Calu3 (cell line): Measurements from ENCODE around the gene TECPR2. TPM values are rescaled to one million over a fixed set of nuclear protein-coding genes. Genes with fewer than 3 reads are reported as not detected.

Source experiments
- BruUV-seq: library from RNA; stranded (reverse); fragments of 400-500 nt; replicated peaks from 2 replicates; lab custom pipeline; 2021; lab: Mats Ljungman, UMichigan
- CTCF ChIA-PET: fragments of 300-600 bp; sonication (Branson Sonifier 250); formaldehyde crosslinking; loops from one replicate; lab custom pipeline; 2022; ENCODE audit warnings: antibody characterized with exemption; lab: Charles Lee
- DNase-seq: peaks from one replicate; pipeline ENCODE4 v3.0.0; 2022
- H3K27ac Mint-ChIP-seq: one replicate; pipeline ENCODE4 v1.8.0; 2022; ENCODE audit warnings: mixed read lengths; ENCODE audit not compliant: unreplicated experiment
- H3K27me3 Mint-ChIP-seq: one replicate; pipeline ENCODE4 v1.8.0; 2022; ENCODE audit warnings: mixed read lengths; ENCODE audit not compliant: unreplicated experiment
- H3K36me3 Mint-ChIP-seq: one replicate; pipeline ENCODE4 v1.8.0; 2022; ENCODE audit warnings: mild to moderate bottlenecking, moderate library complexity, mixed read lengths; ENCODE audit not compliant: insufficient read depth, unreplicated experiment
- H3K4me1 Mint-ChIP-seq: one replicate; pipeline ENCODE4 v1.8.0; 2022; ENCODE audit warnings: mild to moderate bottlenecking, low read depth, mixed read lengths; ENCODE audit not compliant: unreplicated experiment
- H3K4me3 Mint-ChIP-seq: one replicate; pipeline ENCODE4 v1.8.0; 2022; ENCODE audit warnings: mild to moderate bottlenecking, low read depth, moderate library complexity, mixed read lengths; ENCODE audit not compliant: unreplicated experiment
- H3K9me3 Mint-ChIP-seq: one replicate; pipeline ENCODE4 v1.8.0; 2022; ENCODE audit warnings: low read depth, mixed read lengths; ENCODE audit not compliant: unreplicated experiment
- CTCF ChIP-seq: fragments of 200-600 bp; IDR thresholded peaks from one replicate; pipeline ENCODE4 v1.8.0; 2022; ENCODE audit warnings: antibody characterized with exemption; ENCODE audit not compliant: unreplicated experiment
- intact Hi-C: fragments of 100-400 bp; cut with micrococcal nuclease; formaldehyde crosslinking; loops from one replicate; pipeline ENCODE4 v1.10.0; 2022; ENCODE audit not compliant: unreplicated experiment
- total RNA-seq: library from RNA; stranded (reverse); gene quantifications from 2 replicates; pipeline ENCODE4 v1.2.3, GENCODE V29; 2022

Gene TECPR2
- total RNA-seq, 1 experiment from 2014 or later, result 21.7 TPM

DNA sequence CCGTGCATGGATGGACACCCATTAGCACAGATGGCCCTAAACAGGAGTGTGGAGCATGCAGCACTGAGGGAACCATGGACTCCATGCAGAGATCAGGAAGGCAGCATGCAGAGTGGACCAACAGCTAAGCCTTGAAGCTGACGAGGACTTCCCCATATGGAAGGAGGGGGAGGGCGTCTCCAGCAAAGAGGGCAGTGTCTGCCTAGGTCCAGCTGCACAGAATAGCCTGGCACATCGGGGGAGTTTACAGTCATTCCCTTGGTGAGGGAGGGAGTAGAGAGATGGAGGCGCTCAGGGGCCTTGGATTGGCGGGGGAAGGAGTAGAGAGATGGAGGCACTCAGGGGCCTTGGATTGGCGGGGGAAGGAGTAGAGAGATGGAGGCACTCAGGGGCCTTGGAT lies 82.3 kb downstream of the TECPR2 start:
- no peak for TF ChIP-seq CTCF
- no peaks in the 10 kb centered on the region for H3K9me3 Mint-ChIP-seq
- BruUV-seq, result no TSS peak
- H3K36me3 Mint-ChIP-seq, result no peaks in the 10 kb centered on the region
- intact Hi-C loops, result no loop called here
- H3K4me1 Mint-ChIP-seq, result no peaks in the 10 kb centered on the region
- no peaks in the 10 kb centered on the region for H3K27me3 Mint-ChIP-seq
- no peak for DNase-seq
- H3K27ac Mint-ChIP-seq, result no peak overlapping the region
- H3K4me3 Mint-ChIP-seq, result no peak overlapping the region
- CTCF ChIA-PET, result no interaction called here

DNA sequence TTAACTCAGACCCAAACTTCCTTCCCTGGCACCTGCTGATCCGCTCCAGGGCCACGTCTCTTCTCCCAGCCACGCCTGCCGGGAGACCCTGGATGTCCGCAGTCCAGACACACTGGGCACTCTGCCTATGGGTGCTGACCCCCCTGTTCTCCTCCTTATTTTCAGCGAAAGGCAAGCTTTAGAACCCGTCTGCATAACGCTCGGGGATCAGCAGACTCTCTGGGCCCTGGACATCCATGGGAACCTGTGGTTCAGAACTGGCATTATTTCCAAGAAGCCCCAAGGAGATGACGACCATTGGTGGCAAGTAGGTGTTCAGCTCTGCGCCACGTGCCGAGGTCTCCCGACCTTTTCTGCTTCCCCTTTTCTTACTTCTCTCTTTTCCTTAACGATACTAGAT lies 82.9 kb downstream of the TECPR2 start:
- Mint-ChIP-seq H3K36me3 (peaks cover 3% of the 10 kb centered on the region), H3K4me1 (no peaks in the 10 kb centered on the region), H3K27me3 (no peaks in the 10 kb centered on the region), H3K9me3 (no peaks in the 10 kb centered on the region), H3K27ac (no peak overlapping the region), H3K4me3 (no peak overlapping the region)
- TF ChIP-seq CTCF, result no peak
- CTCF ChIA-PET, result no interaction called here
- DNase-seq, result no peak
- intact Hi-C loops, result no loop called here
- no TSS peak for BruUV-seq

DNA sequence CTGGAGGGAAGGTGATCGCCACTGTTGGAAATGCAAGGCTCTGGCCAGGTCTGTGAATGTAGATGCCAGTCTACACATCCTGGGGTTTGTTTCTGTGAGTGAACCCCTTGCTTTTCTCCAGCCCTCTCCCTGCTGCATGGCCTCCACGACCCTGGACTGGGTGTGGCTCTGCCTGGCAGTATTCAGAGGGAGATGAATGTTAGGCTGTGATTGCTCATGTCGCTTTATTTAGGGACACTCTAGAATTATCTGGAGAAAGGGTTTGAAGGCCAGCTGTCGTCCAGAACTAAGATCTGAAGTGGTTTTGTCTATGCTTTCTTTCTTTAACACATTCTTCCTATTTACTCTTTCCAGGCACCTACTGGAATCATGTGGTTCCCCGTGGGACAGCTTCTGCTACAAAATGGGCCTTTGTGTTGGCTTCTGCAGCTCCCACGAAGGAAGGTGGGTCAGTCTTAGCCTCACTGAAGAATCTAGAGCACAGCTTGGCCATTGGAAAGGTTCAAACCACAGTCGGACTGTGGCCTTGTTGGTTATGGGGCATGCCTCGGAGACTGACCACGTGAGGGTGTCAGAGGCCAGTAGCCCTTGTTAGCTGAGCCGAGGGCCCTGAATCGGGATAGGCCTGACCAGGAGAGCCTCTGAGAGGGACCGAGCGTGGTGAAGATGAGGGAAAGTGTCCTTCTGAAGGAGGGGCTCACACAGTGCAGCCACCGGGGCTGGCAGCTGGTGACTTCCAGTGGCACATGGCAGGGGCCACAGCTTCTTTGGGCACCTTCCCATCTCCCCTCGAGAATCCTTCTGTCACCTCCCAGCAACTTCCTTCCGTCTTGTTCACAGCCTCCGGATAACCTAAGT lies 87.7 kb downstream of the TECPR2 start:
- no peak overlapping the region for H3K27ac Mint-ChIP-seq
- no peaks in the 10 kb centered on the region for H3K9me3 Mint-ChIP-seq
- intact Hi-C loops, result no loop called here
- H3K27me3 Mint-ChIP-seq, result no peaks in the 10 kb centered on the region
- no peak overlapping the region for H3K4me3 Mint-ChIP-seq
- CTCF ChIA-PET, result no interaction called here
- no peaks in the 10 kb centered on the region for H3K4me1 Mint-ChIP-seq
- peaks cover 7% of the 10 kb centered on the region for H3K36me3 Mint-ChIP-seq
- no TSS peak for BruUV-seq
- DNase-seq, result no peak
- no peak for TF ChIP-seq CTCF

DNA sequence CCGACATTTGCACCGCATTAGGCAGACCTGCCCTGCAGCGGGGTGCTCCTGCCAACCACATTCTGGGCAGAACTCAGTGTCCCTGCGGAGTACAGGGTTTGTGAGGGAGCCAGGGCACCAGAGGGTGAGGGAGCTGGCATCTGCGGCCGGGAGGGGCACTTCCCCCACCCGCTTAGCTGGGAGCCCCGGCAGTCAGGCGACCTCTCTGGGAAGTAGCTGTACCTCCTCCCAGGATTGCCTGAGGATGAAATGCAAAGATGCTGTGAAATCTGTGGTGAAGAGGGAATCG lies 88.3 kb downstream of the TECPR2 start:
- Mint-ChIP-seq H3K36me3 (peaks cover 7% of the 10 kb centered on the region), H3K4me1 (no peaks in the 10 kb centered on the region), H3K9me3 (no peaks in the 10 kb centered on the region), H3K27ac (no peak overlapping the region), H3K27me3 (no peaks in the 10 kb centered on the region), H3K4me3 (no peak overlapping the region)
- intact Hi-C loops, result no loop called here
- BruUV-seq, result no TSS peak
- no peak for TF ChIP-seq CTCF
- CTCF ChIA-PET, result interaction anchor here (0.5 kb wide), 1 partner anchor 64 kb away, joined by 7 read pairs; no protein-coding TSS in a partner anchor
- DNase-seq, result no peak
